Measurements from ENCODE around the gene UPF3A.
"Not testable (repeated sequence)": the region's sequence is repeated elsewhere in the genome, so short reads cannot be mapped to it uniquely, and the experiment has no call there.

UPF3A gene

GRCh38 chr13:114263578-114263977 is 17.8 kb upstream of the UPF3A start:
- no peak for DNase-seq (ENCODE audit: low read depth in 2 of 2, low spot score in 1 of 2)

GRCh38 chr13:114264313-114264712 is 17.1 kb upstream of the UPF3A start:
- not testable (repeated sequence) for DNase-seq (ENCODE audit: low read depth in 2 of 2, low spot score in 1 of 2)

GRCh38 chr13:114264886-114265611 is 16.4 kb upstream of the UPF3A start:
- DNase-seq (ENCODE audit: low read depth in 2 of 2, low spot score in 1 of 2): no peak

GRCh38 chr13:114266241-114266640 is 15.2 kb upstream of the UPF3A start:
- no peak for DNase-seq (ENCODE audit: low read depth in 2 of 2, low spot score in 1 of 2)

- no peak for DNase-seq (ENCODE audit: low read depth in 2 of 2, low spot score in 1 of 2)
Observed at GRCh38 chr13:114268344-114269280, 12.8 kb upstream of the UPF3A start.

GRCh38 chr13:114269281-114269770 is 12.1 kb upstream of the UPF3A start:
- no peak for DNase-seq (ENCODE audit: low read depth in 2 of 2, low spot score in 1 of 2)

GRCh38 chr13:114272977-114273376 is 8.4 kb upstream of the UPF3A start:
- DNase-seq (ENCODE audit: low read depth in 2 of 2, low spot score in 1 of 2): no peak

- no peak for DNase-seq (ENCODE audit: low read depth in 2 of 2, low spot score in 1 of 2)
Observed at GRCh38 chr13:114275304-114275703, 6.1 kb upstream of the UPF3A start.

GRCh38 chr13:114279146-114279545 is 2.3 kb upstream of the UPF3A start:
- no peak for DNase-seq (ENCODE audit: low read depth in 2 of 2, low spot score in 1 of 2)

- DNase-seq (ENCODE audit: low read depth in 2 of 2, low spot score in 1 of 2): no peak
Observed at GRCh38 chr13:114279758-114280355, 1.5 kb upstream of the UPF3A start.

GRCh38 chr13:114282041-114282670 is 755 bp downstream of the UPF3A start:
- no peak for DNase-seq (ENCODE audit: low read depth in 2 of 2, low spot score in 1 of 2)

- DNase-seq (ENCODE audit: low read depth in 2 of 2, low spot score in 1 of 2): no peak
Observed at GRCh38 chr13:114283576-114283975, 2.2 kb downstream of the UPF3A start.

- no peak for DNase-seq (ENCODE audit: low read depth in 2 of 2, low spot score in 1 of 2)
Observed at GRCh38 chr13:114284680-114285079, 3.3 kb downstream of the UPF3A start.

GRCh38 chr13:114285166-114285808 is 3.9 kb downstream of the UPF3A start:
- no peak for DNase-seq (ENCODE audit: low read depth in 2 of 2, low spot score in 1 of 2)

- DNase-seq (ENCODE audit: low read depth in 2 of 2, low spot score in 1 of 2): no peak
Observed at GRCh38 chr13:114286808-114287207, 5.4 kb downstream of the UPF3A start.

GRCh38 chr13:114288157-114288591 is 6.8 kb downstream of the UPF3A start:
- no peak for DNase-seq (ENCODE audit: low read depth in 2 of 2, low spot score in 1 of 2)

GRCh38 chr13:114296448-114296847 is 15.0 kb downstream of the UPF3A start:
- DNase-seq (ENCODE audit: low read depth in 2 of 2, low spot score in 1 of 2): no peak

GRCh38 chr13:114296902-114297301 is 15.5 kb downstream of the UPF3A start:
- DNase-seq (ENCODE audit: low read depth in 2 of 2, low spot score in 1 of 2): no peak

- DNase-seq (ENCODE audit: low read depth in 2 of 2, low spot score in 1 of 2): no peak
Observed at GRCh38 chr13:114298866-114299265, 17.5 kb downstream of the UPF3A start.

GRCh38 chr13:114299604-114300305 is 18.4 kb downstream of the UPF3A start:
- no peak for DNase-seq (ENCODE audit: low read depth in 2 of 2, low spot score in 1 of 2)

All from stimulated activated CD8-positive, alpha-beta memory T cell treated with anti-CD3 and anti-CD28 coated beads, Interleukin-4, amount 100 ng/mL, for 1 hour (primary cell).